H9 (cell line): ENCODE measurements around the gene RNASE9. TPM values are rescaled to one million over a fixed set of nuclear protein-coding genes. Genes with fewer than 3 reads are reported as not detected.

Experiments used
- DNase-seq: peaks from one replicate; pipeline ENCODE4 v3.0.0-alpha.2; 2017
- H2AFZ ChIP-seq: one replicate; pipeline ENCODE4 v1.6.1; 2013; ENCODE audit warnings: mild to moderate bottlenecking, low read length, control low read depth, moderate library complexity
- H2AK5ac ChIP-seq: 2 replicates; pipeline ENCODE4 v1.6.1; 2013; ENCODE audit warnings: low read length, control low read depth, mixed read lengths; ENCODE audit not compliant: insufficient read length
- H2BK120ac ChIP-seq: one replicate; pipeline ENCODE4 v1.6.1; 2013; ENCODE audit warnings: low read depth, mild to moderate bottlenecking, low read length, control low read depth, inconsistent platforms; ENCODE audit not compliant: poor library complexity, severe bottlenecking
- H2BK12ac ChIP-seq: 2 replicates; pipeline ENCODE4 v1.6.1; 2013; ENCODE audit warnings: low read length, control low read depth, mixed read lengths, low read depth; ENCODE audit not compliant: insufficient read length
- H2BK15ac ChIP-seq: 2 replicates; pipeline ENCODE4 v1.6.1; 2013; ENCODE audit warnings: low read depth, low read length, control low read depth
- H2BK20ac ChIP-seq: one replicate; pipeline ENCODE4 v1.6.1; 2013; ENCODE audit warnings: low read depth, mild to moderate bottlenecking, low read length, control low read depth, inconsistent platforms; ENCODE audit not compliant: poor library complexity, severe bottlenecking
- H2BK5ac ChIP-seq: 2 replicates; pipeline ENCODE4 v1.6.1; 2013; ENCODE audit warnings: low read length, control low read depth, mixed read lengths; ENCODE audit not compliant: insufficient read length
- H3K14ac ChIP-seq: 2 replicates; pipeline ENCODE4 v1.6.1; 2013; ENCODE audit warnings: low read length, control low read depth; ENCODE audit not compliant: insufficient read depth
- H3K18ac ChIP-seq: 2 replicates; pipeline ENCODE4 v1.6.1; 2013; ENCODE audit warnings: low read depth, mild to moderate bottlenecking, mixed read lengths, low read length, control low read depth; ENCODE audit not compliant: insufficient read length
- H3K23ac ChIP-seq: 2 replicates; pipeline ENCODE4 v1.6.1; 2013; ENCODE audit warnings: low read length, control low read depth, mixed read lengths, low read depth; ENCODE audit not compliant: insufficient read length
- H3K23me2 ChIP-seq: 2 replicates; pipeline ENCODE4 v1.6.1; 2013; ENCODE audit warnings: low read depth, mild to moderate bottlenecking, mixed read lengths, low read length, control low read depth; ENCODE audit not compliant: insufficient read length, poor library complexity, severe bottlenecking
- H3K27ac ChIP-seq: 2 replicates; pipeline ENCODE4 v1.5.1; 2013; ENCODE audit warnings: low read length, control low read depth, mixed read lengths, low read depth; ENCODE audit not compliant: insufficient read length
- H3K27me3 ChIP-seq: 2 replicates; pipeline ENCODE4 v1.6.1; 2013; ENCODE audit warnings: low read length, control low read depth, inconsistent platforms; ENCODE audit not compliant: insufficient read depth
- H3K4ac ChIP-seq: 2 replicates; pipeline ENCODE4 v1.6.1; 2013; ENCODE audit warnings: low read depth, mild to moderate bottlenecking, control low read depth, inconsistent platforms, low read length, moderate library complexity
- H3K4me1 ChIP-seq: 2 replicates; pipeline ENCODE4 v1.6.1; 2013; ENCODE audit warnings: low read length, control low read depth, inconsistent platforms; ENCODE audit not compliant: insufficient read depth
- H3K4me2 ChIP-seq: 2 replicates; pipeline ENCODE4 v1.6.1; 2013; ENCODE audit warnings: low read length, control low read depth, mixed read lengths; ENCODE audit not compliant: insufficient read length, insufficient read depth
- H3K56ac ChIP-seq: 2 replicates; pipeline ENCODE4 v1.6.1; 2013; ENCODE audit warnings: low read depth, mild to moderate bottlenecking, mixed read lengths, low read length, control low read depth; ENCODE audit not compliant: insufficient read length
- H3K79me1 ChIP-seq: 2 replicates; pipeline ENCODE4 v1.6.1; 2013; ENCODE audit warnings: low read depth, mild to moderate bottlenecking, moderate library complexity, low read length, control low read depth, inconsistent platforms; ENCODE audit not compliant: insufficient read depth, poor library complexity, severe bottlenecking
- H3K79me2 ChIP-seq: 2 replicates; pipeline ENCODE4 v1.6.1; 2013; ENCODE audit warnings: low read length, control low read depth, inconsistent platforms; ENCODE audit not compliant: insufficient read depth
- H3K9ac ChIP-seq: 2 replicates; pipeline ENCODE4 v1.6.1; 2013; ENCODE audit warnings: low read length, control low read depth, mixed read lengths; ENCODE audit not compliant: insufficient read length; ENCODE audit errors: extremely low read depth
- H3K9me3 ChIP-seq: one replicate; pipeline ENCODE4 v1.6.1; 2013; ENCODE audit warnings: low read depth, low read length, inconsistent platforms; ENCODE audit not compliant: control insufficient read depth
- H3T11ph ChIP-seq: one replicate; pipeline ENCODE4 v1.6.1; 2013; ENCODE audit warnings: mild to moderate bottlenecking, low read length, control low read depth, inconsistent platforms
- H4K20me1 ChIP-seq: one replicate; pipeline ENCODE4 v1.6.1; 2013; ENCODE audit not compliant: control insufficient read depth, insufficient read length, insufficient read depth
- H4K5ac ChIP-seq: 2 replicates; pipeline ENCODE4 v1.6.1; 2013; ENCODE audit warnings: low read depth, mild to moderate bottlenecking, mixed read lengths, low read length, control low read depth; ENCODE audit not compliant: insufficient read length
- H4K8ac ChIP-seq: replicated peaks from 2 replicates; pipeline ENCODE4 v1.6.1; 2013; ENCODE audit warnings: low read length, control low read depth, mixed read lengths, low read depth; ENCODE audit not compliant: insufficient read length
- H4K91ac ChIP-seq: 2 replicates; pipeline ENCODE4 v1.6.1; 2013; ENCODE audit warnings: low read depth, mild to moderate bottlenecking, moderate library complexity, mixed read lengths, low read length, control low read depth; ENCODE audit not compliant: insufficient read length
- H3K27ac Mint-ChIP-seq, 3 experiments: 2 replicates in 2 of 3; 3 replicates in 1 of 3; pipeline ENCODE4 v1.8.0; 2020 to 2021; ENCODE audit warnings: mixed read lengths in 3 of 3, mild to moderate bottlenecking in 1 of 3, moderate library complexity in 1 of 3
- H3K27me3 Mint-ChIP-seq: 2 replicates; pipeline ENCODE4 v1.8.0; 2021; ENCODE audit warnings: low read depth, mild to moderate bottlenecking, moderate library complexity, mixed read lengths
- H3K36me3 Mint-ChIP-seq, 3 experiments: 2 replicates in 2 of 3; 3 replicates in 1 of 3; pipeline ENCODE4 v1.8.0; 2020 to 2021; ENCODE audit warnings: low read depth in 3 of 3, mixed read lengths in 3 of 3; ENCODE audit not compliant: insufficient read depth in 1 of 3
- H3K4me1 Mint-ChIP-seq, 2 experiments: 2 replicates each; pipeline ENCODE4 v1.8.0; 2020; ENCODE audit warnings: mixed read lengths in 2 of 2
- H3K4me3 Mint-ChIP-seq, 2 experiments: 2 replicates in 1 of 2; 3 replicates in 1 of 2; pipeline ENCODE4 v1.8.0; 2020 to 2021; ENCODE audit warnings: mild to moderate bottlenecking in 2 of 2, mixed read lengths in 2 of 2, moderate library complexity in 1 of 2
- H3K9me3 Mint-ChIP-seq, 2 experiments: 2 replicates in 1 of 2; 3 replicates in 1 of 2; pipeline ENCODE4 v1.8.0; 2020; ENCODE audit warnings: mild to moderate bottlenecking in 2 of 2, mixed read lengths in 2 of 2, moderate library complexity in 1 of 2
- CTCF ChIP-seq: fragments of 200-600 bp; sonication (generic); conservative IDR thresholded peaks from 3 replicates; pipeline ENCODE4 v1.8.0; 2021; ENCODE audit warnings: antibody characterized with exemption, mild to moderate bottlenecking
- WGBS: extraction: QIAGEN DNeasy Blood & Tissue Kit; methylation state at CpG from one replicate; pipeline ENCODE4 v1.1.7; 2013; ENCODE audit warnings: missing lambda C conversion rate, low lambda C conversion rate, mixed read lengths; ENCODE audit not compliant: insufficient read length; ENCODE audit errors: extremely low coverage; 5-methylcytosine and 5-hydroxymethylcytosine counted together
- total RNA-seq: library from RNA; stranded (reverse); gene quantifications from 2 replicates; pipeline ENCODE4 v1.2.1, GENCODE V29; 2021

RNASE9 gene
- total RNA-seq, 1 experiment from 2014 or later, result not detected

GRCh38 chr14:20587489-20588154 is 26.8 kb upstream of the RNASE9 start, which contains the start of gene RNASE11:
TSS of gene RNASE11 (minus strand) at chr14:20588001.
- H3T11ph ChIP-seq, result no peak within 1 kb of the TSS
- peak within 1 kb of the TSS; percentile 5 for H2AFZ ChIP-seq
- no peaks in the 10 kb centered on the region for H4K20me1 ChIP-seq
- H3K14ac ChIP-seq, result no peak within 1 kb of the TSS
- H2BK12ac ChIP-seq, result no peak within 1 kb of the TSS
- no peaks in the 10 kb centered on the region for H3K9me3 ChIP-seq
- H4K8ac ChIP-seq, result no peak within 1 kb of the TSS
- H4K91ac ChIP-seq, result no peak within 1 kb of the TSS
- no peak within 1 kb of the TSS for H3K23ac ChIP-seq
- no peak for TF ChIP-seq CTCF
- H4K5ac ChIP-seq, result no peak within 1 kb of the TSS
- H3K56ac ChIP-seq, result no peak within 1 kb of the TSS
- H3K79me1 ChIP-seq, result no peaks in the 10 kb centered on the region
- Mint-ChIP-seq H3K4me1 (peaks cover 33 to 38% of the 10 kb centered on the region in 2 experiments), H3K27me3 (no peaks in the 10 kb centered on the region; the same call in 1 of the 2 replicates), H3K4me3 (no peak within 1 kb of the TSS), H3K9me3 (no peaks in the 10 kb centered on the region; a peak in 1 of 5 replicates), H3K27ac (0 out of 7 replicates have a peak within 1 kb of the TSS, but pooled peaks of 1 of the 3 experiments have one; percentile 3), H3K36me3 (no peaks in the 10 kb centered on the region)
- H3K79me2 ChIP-seq, result no peaks in the 10 kb centered on the region
- peaks cover 12% of the 10 kb centered on the region; the same call in 1 of the 2 replicates for H3K4me1 ChIP-seq
- no peak within 1 kb of the TSS for H3K9ac ChIP-seq
- no peak within 1 kb of the TSS for H2BK120ac ChIP-seq
- H3K27ac ChIP-seq, result no peak within 1 kb of the TSS
- no peak within 1 kb of the TSS for H2BK5ac ChIP-seq
- no peak within 1 kb of the TSS for H3K4ac ChIP-seq
- no peaks in the 10 kb centered on the region for H3K27me3 ChIP-seq
- H3K18ac ChIP-seq, result no peak within 1 kb of the TSS
- H2BK15ac ChIP-seq, result no peak within 1 kb of the TSS
- H2BK20ac ChIP-seq, result no peak within 1 kb of the TSS
- DNase-seq, result no peak
- H2AK5ac ChIP-seq, result no peak within 1 kb of the TSS
- WGBS, result no CpG with 5 or more reads among the region's 6 CpGs
- H3K23me2 ChIP-seq, result no peaks in the 10 kb centered on the region
- H3K4me2 ChIP-seq, result no peak within 1 kb of the TSS
